NCI-H748 (cell line): ENCODE measurements around the gene TMEM51.

ENCODE experiments used
- DNase-seq: peaks from one replicate; lab custom pipeline; 2025; ENCODE audit not compliant: unreplicated experiment; lab: John Stamatoyannopoulos, UW

The TMEM51 gene

GRCh38 chr1:15212954-15213291 is 59.4 kb downstream of the TMEM51 start:
- DNase-seq = no peak

DNA sequence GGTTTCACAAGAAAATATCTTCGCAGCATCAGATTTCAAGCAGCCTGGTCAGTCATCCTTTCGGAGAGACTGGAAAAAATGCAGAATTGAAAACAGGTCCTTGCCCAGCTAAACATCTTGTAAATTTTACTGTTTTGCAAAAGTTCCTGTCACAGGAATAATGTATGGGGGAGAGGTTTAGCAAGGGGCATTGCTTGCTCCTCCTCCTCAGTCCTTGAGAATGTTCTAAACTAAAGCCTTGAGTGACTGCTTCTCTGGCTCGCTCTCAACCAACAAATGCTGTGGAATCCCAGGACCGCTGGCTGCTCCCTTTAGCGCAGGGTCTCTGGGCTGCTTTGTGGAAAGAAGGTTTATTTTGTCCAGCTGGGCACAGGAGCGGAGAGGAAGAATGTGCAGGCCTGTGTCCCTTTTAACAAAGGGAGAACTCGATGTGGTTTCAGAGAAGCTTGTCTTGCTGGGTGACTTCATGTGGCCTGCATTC is 59.8 kb downstream of the TMEM51 start:
- no peak for DNase-seq

DNA sequence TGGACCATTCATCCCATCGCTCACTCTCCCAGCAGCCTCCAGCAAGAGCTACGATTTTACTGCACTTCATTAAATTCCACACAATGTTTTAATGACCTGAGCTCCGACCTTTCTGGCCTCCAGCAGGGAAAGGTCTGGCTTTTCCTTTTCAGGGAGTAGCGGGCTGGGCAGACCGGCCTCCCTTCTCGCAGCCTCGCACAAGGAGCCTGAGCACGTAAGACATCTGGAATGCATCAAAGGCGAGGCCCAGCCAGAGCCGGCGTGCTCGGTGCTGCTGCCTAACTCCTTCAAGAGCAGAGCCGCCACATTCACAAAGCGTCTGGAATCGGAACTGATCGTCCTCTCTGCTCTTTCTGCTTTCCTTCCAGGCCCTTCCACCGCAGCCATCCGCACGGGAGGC is 61.0 kb downstream of the TMEM51 start:
- no peak for DNase-seq

DNA sequence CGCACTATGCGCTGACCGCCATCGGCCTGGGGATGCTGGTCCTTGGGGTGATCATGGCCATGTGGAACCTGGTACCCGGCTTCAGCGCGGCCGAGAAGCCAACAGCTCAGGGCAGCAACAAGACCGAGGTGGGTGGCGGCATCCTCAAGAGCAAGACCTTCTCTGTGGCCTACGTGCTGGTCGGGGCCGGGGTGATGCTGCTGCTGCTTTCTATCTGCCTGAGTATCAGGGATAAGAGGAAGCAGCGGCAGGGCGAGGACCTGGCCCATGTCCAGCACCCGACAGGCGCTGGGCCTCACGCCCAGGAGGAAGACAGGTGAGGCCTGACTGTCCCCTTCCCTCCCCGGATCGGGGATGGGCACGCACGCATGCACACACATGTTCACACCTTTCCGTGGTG is 61.6 kb downstream of the TMEM51 start:
- DNase-seq = no peak

- DNase-seq = no peak
Measured at GRCh38 chr1:15217654-15218053, 64.1 kb downstream of the TMEM51 start.

DNA sequence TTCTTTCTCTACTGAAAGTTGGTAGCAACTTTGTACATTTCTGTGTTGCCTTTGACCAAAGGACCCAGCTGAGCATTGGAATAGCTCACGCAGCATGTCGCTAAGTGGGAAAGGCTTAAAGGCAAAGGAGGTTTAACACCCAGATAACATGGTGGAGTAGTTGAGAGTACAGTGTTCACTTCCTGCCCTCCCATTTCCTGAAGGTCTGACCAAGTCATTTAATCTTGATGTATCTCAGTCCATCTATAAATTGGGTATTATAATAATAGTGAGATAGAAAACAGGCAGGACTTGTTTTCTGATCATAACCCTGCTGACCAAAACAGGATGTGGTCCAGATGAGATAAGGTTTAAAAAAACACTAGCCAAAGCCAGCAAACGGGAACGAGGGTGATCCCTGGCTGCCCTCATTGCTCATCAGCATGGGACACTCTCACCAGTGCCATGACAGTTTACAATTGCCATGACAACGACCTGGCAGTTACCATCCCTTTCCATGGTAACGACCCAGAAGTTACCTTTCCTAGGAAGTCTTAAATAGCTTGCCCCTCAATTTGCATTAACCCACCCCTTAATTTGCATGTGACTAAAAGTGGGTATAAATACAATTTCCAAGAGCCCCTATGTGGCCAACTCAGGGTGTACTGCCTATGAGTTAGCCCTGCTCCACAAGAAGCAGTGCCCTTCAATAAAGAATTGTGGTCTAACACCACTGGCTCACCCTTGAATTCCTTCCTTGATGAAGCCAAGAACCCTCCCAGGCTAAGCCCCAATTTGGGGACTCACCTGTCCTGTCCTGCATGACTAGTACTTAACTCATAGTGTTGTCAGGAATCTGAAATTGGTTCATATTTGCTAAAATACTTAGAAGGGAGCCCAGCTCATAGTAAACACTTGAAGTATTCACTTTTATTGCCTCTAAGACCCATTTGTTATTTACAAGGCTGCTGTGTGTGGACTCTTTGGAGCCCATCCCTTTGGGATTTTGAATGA is 65.0 kb downstream of the TMEM51 start:
- DNase-seq = no peak

- DNase-seq = no peak
Measured at GRCh38 chr1:15219280-15220023, 65.9 kb downstream of the TMEM51 start.

GRCh38 chr1:15220024-15220392 is 66.5 kb downstream of the TMEM51 start:
- no peak for DNase-seq

DNA sequence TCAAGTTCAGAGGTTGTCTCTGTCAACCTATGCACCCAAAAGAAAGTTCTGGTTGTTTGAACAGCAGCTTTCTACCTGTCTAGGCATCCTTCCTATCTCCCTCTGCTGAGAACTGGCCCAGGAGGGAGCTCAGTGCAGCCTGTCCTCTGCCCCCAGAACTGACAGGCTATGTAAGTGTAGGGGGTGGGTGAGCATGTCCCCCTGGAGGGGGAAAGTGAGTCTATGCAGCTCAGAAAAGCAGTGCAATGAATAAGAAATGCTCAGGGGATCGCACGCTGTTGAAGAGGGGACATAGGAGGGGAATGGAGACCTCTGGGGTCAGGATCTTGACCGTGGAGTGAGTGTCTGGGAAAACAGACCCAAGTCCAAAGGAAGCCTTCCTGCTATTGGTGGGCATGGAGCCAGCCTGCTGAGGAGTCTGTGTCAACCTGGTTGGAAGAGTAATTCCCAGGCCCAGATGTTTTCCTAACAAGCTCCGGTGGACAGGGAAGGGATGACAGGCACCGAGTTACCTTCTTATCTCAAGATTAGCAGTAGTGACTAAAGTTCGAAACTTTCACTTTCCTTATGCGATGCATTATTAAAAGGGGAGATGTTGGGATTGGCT is 67.4 kb downstream of the TMEM51 start:
- DNase-seq = no peak

DNA sequence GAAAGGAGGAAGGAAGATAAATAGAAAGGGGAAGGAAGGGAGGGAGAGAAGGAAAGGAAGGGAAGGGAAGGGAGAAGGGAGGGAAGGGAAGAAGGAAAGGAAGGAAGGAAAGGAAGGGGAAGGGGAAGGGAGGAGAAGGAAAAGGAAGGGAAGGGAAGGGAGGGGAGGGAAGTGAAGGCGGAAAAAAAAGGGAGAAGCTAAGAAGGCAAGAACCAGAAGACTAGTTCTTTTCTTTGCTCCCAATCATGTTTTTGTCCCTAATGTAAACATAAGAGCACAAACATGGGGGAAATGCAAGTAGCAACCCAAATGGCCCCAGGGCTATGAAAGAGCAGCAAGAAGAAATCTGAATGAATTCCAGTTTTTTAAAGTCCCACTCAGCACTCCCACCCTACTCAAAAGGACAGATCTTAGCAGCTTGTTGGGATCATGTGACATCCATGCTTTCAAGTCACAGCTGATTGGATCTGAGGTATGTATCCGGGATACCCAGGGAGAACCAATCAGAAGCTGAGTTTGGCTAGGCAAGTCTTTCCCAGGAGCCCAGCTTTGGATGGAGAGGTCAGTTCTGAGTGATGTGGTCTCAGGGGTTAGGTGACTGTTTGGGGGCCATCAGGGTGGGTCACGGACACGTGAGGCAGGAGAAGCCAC is 69.2 kb downstream of the TMEM51 start:
- no peak for DNase-seq

- no peak for DNase-seq
Measured at GRCh38 chr1:15224259-15224869, 70.8 kb downstream of the TMEM51 start.

- DNase-seq = no peak
Measured at GRCh38 chr1:15224974-15225373, 71.4 kb downstream of the TMEM51 start.

DNA sequence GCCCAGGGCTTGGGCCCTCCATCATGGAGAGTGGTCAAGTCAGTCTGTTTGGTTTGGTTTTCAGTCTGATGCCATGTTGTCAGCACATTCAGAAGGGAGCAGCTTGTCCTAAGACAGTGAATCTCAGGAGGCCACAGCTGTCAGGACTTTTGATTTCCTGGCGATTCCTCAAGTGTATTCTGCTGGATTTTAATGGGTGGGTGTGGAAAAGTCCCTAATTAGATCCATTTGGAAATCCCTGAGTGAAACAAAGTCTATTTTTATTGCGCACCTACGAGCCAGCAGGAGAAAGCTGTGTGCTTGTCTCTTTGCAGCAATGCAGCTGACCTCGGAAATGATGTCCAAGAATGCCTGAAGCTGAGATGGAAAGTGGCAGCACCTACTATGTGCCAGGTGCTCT is 71.9 kb downstream of the TMEM51 start:
- no peak for DNase-seq

DNA sequence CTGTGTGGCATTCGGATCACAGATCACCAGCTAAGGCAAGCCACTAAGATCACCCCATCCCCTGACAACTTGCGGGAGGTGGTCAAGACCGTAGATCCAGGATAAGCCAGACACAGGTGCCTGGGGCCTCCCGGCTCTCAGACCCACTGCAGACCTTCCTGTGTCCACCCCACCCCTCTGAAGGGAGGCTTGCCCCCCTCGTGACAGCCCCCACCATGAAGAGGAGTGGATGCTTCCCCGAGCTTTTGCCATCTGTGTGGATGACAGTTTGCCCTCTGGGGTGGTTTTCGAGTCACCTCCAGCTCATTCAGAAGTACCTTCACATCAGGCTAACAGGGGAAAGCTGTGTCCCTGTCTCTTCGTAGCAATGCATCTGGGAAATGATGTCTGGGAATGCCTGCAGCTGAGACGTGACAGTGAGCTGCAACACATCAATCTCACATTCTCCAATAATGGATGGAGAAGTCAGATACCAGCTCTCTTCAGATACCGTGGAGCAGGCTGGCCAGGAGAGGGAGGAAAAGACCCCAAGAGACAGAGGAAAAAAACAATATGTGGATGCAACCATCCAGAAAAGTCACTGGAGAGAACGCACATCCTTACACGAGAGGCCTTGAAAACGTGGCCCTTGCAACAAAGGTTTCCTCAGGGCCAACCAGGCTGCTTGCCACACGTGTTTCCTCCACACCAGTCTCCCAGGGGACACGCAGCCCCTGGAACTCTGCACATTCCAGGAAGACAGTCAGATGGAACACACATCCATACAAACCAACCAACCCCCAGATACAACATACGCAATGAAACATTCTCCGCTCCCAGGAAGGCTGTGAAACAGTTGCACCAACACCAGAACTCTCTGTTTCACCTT is 73.1 kb downstream of the TMEM51 start:
- DNase-seq = no peak

DNA sequence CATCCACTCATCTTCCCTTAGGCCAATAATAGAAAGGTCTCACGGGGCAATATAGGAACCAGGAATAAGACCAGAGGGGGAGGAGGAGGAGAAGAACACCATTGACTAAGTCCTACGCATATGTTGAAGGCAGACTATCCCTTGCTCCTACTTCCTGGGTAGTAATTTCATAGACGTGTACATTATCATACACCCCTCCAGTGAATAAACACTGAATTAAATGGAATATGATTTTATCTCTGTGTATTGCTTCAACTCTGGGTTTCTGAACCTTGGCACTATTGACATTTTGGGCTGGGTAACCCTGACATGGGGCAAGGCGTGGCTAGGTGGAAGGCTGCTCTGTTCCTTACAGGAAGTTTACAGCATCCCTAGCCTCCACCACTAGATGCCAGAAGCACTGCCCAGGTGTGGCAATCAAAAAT is 76.2 kb downstream of the TMEM51 start:
- DNase-seq = no peak

- no peak for DNase-seq
Measured at GRCh38 chr1:15231714-15232201, 78.2 kb downstream of the TMEM51 start.

DNA sequence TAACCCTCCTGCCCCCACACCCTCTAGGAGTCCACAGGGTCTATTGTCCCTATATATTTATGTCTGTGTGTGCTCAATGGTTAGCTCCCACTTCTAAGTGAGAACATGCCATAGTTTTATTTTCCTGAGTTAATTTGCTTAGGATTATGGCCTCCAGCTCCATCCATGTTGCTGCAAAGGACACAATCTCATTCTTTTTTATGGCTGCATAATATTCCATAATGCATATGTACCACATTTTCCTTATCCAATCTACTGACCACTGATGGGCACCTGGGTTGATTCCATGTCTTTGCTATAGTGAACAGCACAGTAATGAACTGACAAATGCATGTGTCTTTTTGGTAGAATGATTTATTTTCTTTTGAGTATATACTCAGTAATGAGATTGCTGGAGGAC is 80.1 kb downstream of the TMEM51 start:
- no peak for DNase-seq

GRCh38 chr1:15236321-15236721 is 82.8 kb downstream of the TMEM51 start:
- no peak for DNase-seq

DNA sequence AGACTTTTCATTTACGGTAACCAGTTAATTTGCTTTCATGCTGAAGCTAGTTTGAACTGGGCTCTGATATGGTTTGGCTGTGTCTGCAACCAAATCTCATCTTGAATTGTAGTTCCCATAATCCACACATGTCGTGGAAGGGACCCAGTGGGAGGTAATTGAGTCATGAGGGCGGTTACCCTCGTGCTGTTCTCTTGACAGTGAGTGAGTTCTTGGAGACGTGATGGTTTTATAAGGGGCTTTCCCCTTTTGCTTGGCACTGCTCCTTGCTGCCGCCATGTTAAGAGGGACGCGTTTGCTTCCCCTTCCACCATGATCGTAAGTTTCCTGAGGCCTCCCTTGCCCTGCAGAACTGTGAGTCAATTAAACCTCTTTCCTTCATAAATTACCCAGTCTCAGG is 83.2 kb downstream of the TMEM51 start:
- no peak for DNase-seq

- no peak for DNase-seq
Measured at GRCh38 chr1:15238789-15239188, 85.2 kb downstream of the TMEM51 start.
